GM12873 (cell line): Measurements from ENCODE around the gene NAA10.
A peak's percentile ranks its signal among the peaks of the same experiment; 100 is the strongest.

Source experiments
- CTCF ChIP-seq: IDR thresholded peaks from 2 replicates; pipeline ENCODE4 v1.5.1; 2012; ENCODE audit warnings: low read depth, mild to moderate bottlenecking, moderate library complexity, low read length, control low read depth; ENCODE audit not compliant: insufficient read depth; ENCODE audit errors: missing control alignments

The NAA10 gene

GRCh38 chrX:153944800-153945150, 9.9 kb upstream of the NAA10 start:
- TF ChIP-seq CTCF = no peak

GRCh38 chrX:153944140-153944799, 9.4 kb upstream of the NAA10 start, which contains the start of gene RENBP:
TSS of gene RENBP (minus strand) at chrX:153944643. CDS start at chrX:153944610, 33 bp downstream.
- TF ChIP-seq CTCF = no peak

- TF ChIP-seq CTCF = no peak
These were observed 6.8 kb upstream of the NAA10 start for GRCh38 chrX:153941336-153942252.

GRCh38 chrX:153939573-153939972, 4.7 kb upstream of the NAA10 start:
- no peak for TF ChIP-seq CTCF

- TF ChIP-seq CTCF = peak; percentile 33
These were observed 3.5 kb upstream of the NAA10 start for GRCh38 chrX:153938226-153938786.

GRCh38 chrX:153937056-153937455, 2.2 kb upstream of the NAA10 start:
- no peak for TF ChIP-seq CTCF

GRCh38 chrX:153935326-153935851, 552 bp upstream of the NAA10 start:
- TF ChIP-seq CTCF = no peak
